ENCODE data around the gene DNAJC1. TPM values are rescaled to one million over a fixed set of nuclear protein-coding genes. Genes with fewer than 3 reads are reported as not detected.

Gene DNAJC1
- total and polyA plus RNA-seq, 2 of the 8 experiments (the other 6 are each of a cell fraction or from before 2014, with no cell fraction given) = 6.8 to 14.8 TPM

- no peak for TF ChIP-seq BCL11A (IDR thresholded peaks at IDR 0.05; ENCODE audit: low read depth in 2 of 2, low read length in 2 of 2)
- TF ChIP-seq KDM5A (IDR thresholded peaks at IDR 0.05; ENCODE audit: low read length) = no peak
- no peak for TF ChIP-seq JUND (IDR thresholded peaks at IDR 0.05; ENCODE audit: low read length)
These were observed 206.0 kb downstream of the DNAJC1 start (continued) for GRCh38 chr10:21797533-21797932.
